OCI-M2 (cell line): Measurements from ENCODE around the gene SYDE2.
"Not testable (repeated sequence)": the region's sequence is repeated elsewhere in the genome, so short reads cannot be mapped to it uniquely, and the experiment has no call there.

Experiments used
- DNase-seq: peaks from one replicate; lab custom pipeline; 2025; ENCODE audit not compliant: unreplicated experiment; lab: John Stamatoyannopoulos, UW

SYDE2 gene

DNA sequence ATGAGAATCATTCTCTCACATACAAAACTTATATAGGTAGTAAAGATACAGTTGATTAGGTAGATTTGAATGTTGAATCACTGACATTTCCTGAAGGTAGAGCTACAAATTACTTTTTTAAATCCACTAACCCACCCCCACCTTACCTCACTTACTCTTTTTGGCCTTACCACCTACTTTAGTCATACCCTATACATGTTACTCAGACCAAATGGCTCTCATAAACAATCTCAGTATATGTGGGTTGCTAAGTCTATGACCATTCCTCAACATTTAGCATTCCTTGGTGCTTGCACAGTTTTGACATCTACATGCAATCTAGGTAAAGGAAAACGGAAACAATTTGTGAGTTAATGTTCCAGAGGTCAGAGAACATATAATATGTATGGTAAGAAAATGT is 26.3 kb downstream of the SYDE2 start:
- DNase-seq = no peak

DNA sequence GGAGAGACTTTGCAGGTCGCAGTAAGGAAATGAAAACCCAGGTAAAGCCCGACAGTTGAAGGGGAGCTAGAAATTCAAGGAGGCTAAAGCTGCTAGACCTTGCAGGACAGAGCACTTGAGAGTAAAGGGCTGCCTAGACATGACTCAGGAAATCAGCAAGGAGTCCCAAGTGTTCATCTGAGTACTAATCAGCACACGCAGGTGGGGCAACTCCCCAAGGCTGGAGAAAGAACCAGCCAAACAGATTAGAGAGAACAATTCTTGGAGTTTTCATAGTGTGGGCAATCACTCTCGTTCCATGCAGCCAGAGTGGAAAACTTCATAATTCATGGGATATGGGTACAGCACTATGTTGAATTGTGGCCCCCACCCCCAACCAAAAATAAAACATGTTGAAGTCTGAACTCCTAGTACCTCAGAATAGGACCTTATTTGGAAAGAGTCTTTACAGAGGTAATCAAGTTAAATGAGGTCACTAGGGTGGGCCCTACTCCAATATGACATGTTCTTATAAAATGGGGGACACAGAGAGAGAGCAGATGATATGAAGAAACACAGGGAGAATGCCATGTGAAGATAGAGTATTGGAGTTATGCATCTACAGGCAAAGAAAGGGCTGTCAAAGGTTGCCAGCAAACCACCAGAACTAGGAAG is 28.0 kb downstream of the SYDE2 start:
- DNase-seq = no peak

DNA sequence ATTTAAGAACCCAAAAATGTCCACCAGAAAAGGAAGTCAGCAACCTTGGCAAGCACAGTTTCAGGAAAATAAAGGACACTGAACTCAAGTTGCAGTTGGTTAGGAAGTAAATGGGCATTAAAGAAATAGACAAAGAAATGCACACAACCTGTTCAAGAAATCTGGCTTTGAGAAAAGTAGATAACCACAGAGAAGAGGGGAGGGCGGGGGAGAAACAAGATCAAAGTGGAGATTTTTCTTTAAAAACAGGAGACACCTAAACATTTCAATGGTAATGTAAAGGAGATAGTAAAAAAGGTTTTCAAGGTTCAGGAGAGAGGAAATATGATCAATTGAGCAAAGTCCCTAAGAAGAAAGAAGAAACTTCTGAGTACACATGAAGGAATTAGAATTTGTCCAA is 29.1 kb downstream of the SYDE2 start:
- DNase-seq = no peak

DNA sequence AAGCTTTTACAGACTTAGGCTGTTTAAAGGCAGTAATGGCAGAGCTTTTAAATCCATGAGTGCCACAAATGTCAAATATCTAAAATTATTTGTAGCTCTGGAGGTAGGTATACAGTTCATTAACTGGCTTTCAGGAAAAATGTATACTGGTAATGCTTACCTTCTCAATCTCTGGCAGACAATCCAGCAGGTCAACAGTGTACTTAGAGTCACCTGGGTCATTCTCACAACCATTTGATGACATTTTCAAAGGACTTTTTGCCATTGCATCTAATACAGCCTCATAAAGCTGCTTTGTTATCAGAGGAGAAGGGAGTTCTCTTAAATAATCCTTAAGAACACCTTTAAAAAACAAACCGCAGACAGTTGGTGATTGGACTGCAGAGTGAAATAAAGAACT is 31.9 kb downstream of the SYDE2 start:
- no peak for DNase-seq

DNA sequence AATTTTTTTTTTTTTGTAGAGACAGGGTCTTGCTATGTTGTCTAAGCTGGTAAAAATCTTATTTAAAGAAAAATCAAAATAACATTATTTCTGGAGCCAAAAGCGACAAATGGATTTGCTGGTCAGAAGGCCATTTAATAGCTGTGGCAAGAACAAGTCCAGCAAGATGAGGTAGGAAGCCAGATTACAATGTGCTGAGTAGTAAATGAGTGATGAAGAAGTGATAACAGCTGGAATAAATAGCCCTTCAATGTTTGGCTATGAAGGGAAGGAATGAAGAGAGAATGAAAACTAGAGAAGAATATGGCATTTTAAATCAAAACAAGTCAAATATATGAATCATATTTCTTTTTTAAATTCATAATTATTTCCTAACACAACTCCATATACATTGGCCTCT is 34.5 kb downstream of the SYDE2 start:
- no peak for DNase-seq

DNA sequence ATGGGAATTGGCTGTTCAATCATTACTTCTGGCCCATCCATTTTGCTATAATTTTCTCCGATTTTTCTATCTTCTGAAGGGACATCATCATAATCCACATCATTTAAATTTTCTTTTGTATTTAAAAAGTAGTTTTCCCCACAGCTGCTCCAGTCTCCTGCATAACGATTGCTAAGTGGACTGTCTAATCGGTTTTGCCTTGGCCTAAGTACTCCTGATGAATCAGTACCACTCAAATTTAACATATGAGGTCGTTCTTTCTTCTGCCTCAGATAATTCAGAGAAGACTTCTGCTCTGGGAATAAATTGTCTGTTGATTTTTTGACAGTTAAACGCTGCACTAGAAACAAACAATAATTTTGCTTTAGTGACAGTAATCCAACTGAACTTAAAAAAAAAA is 41.9 kb downstream of the SYDE2 start:
- DNase-seq = no peak

DNA sequence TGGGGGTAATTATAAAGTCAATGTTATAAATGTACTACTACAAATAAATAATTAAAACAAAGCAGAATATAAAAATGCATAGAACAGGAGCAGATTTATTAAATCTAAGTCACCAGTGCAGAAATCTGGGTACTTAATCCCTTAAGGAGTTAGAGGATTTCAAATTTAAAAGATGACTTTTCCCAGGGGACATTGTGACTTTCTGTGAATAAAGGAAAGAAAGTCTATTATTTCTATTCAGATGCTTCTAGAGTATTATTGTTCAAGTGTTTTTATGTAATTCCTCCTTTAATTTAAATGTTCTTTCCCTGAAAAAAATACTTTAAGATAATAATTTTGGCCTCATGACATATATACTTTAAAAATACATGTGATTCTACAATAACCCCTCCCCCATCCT is 43.4 kb downstream of the SYDE2 start:
- no peak for DNase-seq

DNA sequence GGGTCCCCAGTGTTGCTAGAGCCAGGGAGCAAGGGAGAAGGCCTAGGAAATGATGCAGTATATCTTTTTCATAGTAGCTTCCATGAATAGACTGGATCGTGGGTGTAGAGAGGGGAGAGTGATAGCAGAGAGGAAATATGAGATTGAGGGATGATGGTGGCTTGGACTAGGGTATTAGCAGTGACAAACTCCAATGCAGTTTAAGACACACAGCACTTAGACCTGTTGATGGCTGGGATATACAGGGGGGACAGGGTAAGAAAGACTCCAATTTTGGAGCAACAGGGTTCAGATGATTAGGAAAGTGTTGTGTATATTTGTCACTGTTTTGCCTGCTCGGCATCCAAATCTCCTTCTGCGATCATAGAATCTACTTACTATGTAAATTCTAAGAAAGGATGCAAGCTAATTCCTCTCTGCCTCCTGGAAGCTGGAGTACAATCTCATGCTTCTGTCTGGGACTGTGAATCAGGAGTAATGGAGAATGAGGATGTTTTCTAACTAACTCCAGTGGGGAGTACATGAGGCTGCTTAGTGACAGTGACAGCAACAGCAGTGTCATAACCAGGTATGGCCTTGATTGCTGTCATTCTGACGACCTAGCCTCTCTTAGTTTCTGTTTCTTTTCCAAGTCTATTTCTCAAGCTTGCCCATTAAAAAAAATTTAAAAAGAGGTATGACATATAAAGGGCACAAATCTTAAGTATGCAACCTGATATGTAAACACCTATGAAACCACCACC is 47.5 kb downstream of the SYDE2 start:
- DNase-seq = no peak

DNA sequence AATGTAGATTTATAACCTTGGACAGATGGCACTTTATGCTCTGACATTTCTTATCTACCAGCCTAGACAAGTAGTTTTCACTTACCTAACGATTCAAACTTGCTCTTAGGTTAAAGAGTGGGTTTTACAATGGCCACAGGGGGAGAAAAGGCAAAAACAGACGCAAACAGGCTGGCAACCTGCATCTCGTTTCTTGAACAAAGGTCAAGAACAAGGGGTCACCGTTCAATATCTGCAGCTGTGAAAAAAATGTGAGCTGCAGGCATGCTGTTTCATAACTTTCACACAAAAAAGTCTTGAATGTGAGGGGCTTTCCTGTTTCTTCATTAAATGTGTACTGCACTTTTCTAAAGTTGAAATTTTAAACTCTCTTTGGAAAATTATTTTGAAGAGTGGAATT is 49.4 kb downstream of the SYDE2 start:
- DNase-seq = no peak

DNA sequence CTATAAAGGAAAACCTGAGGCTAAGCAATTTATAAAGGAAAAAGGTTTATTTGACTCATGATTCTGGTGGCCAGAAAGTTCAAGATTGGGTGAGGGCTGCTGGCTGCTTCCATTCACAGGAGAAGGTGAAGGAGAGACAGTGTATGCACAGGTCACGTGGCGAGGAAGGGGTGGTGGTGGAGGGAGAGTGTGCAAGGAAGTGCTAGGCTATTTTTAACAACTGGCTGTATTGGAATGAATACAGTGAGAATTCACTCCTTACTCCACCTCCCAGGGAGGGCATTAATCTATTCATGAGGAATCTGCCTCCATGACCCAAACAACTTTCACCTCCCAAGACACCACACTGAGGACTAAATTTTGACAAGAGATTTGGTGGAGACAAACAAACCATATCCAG is 51.0 kb downstream of the SYDE2 start:
- DNase-seq = no peak

DNA sequence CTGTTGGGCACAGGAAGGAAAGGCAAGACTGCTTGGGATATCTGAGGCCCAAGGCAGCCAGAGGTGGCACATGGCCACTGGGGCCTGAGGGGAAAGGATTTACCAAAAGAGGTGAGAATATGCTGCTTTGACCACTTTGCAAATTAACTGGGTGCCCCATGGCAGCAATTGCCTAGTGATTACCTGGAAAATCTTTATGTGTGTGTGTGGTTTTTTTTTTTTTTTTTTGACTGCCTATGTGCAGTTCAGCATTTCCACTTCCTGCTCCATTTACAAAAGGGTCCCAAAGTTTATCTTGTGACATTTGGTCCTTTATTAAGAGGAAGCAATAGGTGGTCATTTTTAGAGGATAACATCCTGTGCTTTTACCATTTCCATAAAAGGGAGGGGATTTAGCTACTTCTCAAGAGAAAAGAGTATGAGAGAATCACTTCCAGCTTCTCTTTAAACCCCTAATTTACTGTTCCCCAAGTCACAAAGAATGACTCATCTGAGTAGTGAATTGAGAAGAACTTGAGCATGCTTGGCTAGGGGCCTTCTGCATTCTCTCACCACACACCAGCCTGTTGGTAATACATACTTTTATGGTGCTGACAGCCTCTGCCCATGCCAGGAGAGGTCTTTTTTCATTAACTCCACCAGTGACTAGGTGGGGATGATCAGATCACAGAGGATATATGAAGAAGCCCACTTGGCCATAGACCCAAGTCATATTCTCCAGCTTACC is 52.1 kb downstream of the SYDE2 start:
- no peak for DNase-seq

DNA sequence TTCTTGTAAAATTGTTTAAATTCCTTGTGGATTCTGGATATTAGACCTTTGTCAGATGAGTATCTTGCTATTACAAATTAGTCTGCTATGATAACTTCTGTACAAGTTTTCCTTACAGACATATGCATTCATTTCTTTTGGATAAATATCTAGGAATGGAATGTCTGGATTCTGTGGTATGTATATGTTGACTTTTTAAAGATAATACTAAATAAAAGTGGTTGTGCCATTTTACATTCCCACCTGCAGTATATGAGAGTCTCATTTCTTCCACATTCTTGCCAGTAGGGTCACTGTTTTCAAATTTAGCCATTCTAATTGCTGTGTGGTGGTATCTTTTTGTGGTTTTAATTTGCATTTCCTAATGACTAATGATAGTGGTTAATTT is 53.9 kb downstream of the SYDE2 start:
- no peak for DNase-seq

DNA sequence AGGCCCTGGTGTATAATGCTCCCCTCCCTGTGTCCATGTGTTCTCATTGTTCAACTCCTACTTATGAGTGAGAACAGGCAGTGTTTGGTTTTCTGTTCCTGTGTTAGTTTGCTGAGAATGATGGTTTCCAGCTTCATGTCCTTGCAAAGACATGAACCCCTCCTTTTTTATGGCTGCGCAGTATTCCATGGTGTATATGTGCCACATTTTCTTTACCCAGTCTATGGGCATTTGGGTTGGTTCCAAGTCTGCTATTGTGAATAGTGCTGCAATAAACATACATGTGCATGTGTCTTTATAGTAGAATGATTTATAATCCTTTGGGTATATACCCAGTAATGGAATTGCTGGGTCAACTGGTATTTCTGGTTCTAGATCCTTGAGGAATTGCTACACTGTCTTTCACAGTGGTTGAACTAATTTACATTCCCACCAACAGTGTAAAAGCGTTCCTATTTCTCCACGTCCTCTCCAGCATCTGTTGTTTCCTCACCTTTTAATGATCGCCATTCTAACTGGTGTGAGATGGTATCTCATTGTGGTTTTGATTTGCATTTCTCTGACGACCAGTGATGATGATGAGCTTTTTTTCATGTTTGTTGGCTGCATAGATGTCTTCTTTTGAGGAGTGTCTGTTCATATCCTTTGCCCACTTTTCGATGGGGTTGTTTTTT is 54.4 kb downstream of the SYDE2 start:
- DNase-seq = not testable (repeated sequence)

DNA sequence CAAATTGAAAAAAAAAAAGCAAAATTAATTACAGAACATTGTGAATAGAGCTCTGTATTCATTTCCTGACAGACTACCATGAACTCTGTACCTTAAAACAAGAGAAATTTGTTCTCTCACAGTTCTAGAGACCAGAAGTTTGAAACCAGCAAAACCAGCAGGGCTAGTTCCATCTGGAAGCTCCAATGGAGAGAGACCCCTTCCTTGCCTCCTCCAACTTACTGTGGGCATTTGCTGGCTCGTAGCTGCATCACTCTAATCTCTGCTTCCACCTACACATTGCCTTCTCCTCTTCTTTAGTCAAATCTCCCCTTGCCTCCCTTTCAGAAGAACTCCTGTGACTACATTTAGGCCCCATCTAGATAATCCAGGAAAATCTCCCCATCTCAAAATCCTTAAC is 56.5 kb downstream of the SYDE2 start:
- DNase-seq = no peak

DNA sequence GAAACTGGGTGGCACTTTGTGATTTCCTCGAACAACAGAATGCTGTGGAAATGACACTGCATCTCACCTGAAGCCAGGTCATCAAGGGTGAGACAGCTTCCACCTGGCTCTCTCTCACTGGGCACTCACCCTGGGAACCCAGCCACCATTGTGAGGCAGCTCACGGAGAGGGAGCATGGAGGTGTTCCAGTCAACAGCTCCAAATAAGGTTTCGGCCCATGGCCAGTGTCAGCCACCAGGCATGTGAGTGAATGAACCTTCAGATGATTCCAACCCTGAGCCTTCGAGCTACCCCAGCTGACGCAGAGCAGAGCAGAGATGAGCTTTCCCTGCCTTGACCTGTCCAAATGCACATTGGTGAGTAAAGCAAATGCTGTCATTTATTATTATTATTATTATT is 58.1 kb downstream of the SYDE2 start:
- DNase-seq = no peak

DNA sequence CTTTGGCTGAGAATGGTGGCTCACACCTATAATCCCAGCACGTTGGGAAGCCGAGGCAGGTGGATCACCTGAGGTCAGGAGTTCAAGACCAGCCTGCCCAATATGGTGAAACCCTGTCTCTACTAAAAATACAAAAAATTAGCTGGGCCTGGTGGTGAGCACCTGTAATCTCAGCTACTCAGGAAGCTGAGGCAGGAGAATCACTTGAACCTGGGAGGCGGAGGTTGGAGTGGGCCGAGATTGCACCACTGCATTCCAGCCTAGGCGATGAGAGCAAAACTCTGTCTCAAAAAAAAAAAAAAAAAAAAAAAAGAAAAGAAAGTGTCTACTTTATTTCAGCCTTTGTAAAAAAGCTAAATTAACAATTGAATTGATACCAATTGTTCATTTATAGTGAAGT is 62.4 kb downstream of the SYDE2 start:
- not testable (repeated sequence) for DNase-seq

DNA sequence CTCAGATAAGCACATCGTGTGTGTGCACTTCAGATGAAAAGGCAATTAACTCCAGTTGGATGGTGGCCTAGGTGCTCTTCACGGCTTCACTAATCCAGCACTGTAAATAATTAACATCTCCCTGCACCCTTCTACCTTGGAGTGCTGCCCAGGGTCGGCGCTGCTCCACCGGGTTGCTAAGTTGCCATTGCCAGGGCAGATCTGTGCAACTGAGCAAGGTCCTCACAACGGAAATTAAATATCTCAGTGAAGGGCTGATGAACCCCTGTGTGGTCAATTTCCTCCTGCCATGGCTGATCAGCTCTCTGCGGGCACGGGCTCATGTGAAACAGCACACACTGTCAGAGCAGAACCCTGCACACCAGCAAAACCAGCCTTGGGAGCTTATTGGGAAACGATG is 63.2 kb downstream of the SYDE2 start:
- DNase-seq = no peak

DNA sequence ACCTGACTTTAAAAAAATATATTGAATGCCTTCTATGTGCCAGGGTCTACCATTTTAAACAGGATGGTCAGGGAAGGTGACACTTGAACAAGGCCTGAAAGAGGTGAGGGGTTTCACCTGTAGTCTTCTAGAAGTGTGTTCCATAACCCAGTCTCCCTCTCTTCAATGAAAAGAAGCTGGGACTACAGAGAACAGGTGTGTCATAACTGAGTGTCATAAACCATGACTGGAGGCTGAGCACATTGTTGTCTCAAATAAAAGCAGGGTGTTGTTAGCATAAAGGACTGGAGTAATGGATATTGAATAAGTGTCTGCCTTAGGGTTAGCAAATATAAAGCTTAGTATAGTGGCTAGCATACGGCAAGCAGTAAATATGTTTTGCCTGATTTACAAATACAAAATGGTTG is 65.4 kb downstream of the SYDE2 start:
- DNase-seq = no peak

DNA sequence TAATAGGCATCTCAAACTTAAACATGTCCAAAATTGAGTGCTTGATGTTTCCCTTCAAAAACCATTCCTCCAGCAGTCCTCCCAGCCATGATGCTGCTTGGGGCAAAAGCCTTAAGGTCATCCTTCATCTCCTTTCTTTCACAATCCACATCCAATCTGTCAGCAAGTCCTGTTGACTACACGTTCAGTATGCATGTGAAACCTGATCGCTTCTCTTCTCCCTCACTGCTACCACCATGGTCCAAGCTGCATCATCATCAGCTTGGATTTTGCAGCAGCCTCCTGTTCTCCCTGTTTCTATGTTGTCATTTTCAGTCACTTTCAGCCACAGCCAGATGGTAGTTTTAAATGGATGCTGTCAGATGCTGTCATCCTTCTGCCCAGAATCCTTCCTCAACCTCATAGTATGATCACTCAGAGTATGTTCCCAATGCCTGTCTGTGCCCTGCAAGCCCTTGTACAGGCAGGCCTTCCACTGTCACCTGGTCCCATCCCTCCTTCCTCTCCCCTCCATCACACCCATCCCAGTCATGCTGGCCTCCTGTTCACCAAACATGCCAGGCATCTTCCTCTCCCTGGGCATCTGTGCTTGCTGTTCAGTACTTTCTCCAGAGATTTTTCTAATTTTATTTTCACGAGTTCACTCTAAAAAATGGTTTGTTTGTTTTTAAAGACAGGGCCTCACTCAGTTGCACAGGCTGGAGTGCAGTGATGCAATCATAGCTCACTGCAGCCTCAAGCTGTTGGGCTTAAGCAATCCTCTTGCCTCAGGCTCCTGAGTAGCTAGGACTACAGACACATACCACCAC is 66.0 kb downstream of the SYDE2 start:
- no peak for DNase-seq

DNA sequence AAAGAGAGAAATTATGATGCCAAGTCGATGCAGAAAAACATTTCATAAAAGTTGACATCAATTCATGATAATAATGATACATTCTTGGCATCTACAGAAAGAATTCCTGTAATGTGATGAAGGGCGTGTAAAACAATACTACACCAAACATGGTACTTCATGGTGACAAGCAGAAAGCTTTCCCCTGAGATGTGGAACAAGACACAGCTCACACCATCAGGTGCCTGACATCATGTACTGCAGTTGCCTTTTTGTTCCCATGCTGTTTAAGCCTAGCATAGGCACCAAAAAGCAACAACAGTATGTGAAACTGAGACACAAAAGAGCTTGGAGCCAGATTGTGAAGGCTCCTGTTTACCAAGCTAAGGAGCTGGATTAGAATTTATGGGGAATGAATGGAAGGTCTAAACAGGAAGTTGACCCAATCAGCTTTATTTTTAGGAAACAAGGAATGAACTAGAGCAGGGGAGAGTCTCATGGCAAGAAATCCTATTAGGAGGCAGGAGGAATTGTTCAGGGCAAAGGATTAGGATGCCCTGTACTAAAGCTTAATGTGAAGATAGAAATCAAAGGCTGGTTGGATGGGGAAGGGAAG is 67.2 kb downstream of the SYDE2 start:
- no peak for DNase-seq
